NCI-H1105 treated with DMSO at 0.1 percent for 48 hours (cell line): ENCODE results near the gene C1orf94.

Experiments
- DNase-seq: peaks from one replicate; lab custom pipeline; 2025; lab: John Stamatoyannopoulos, UW

The C1orf94 gene

GRCh38 chr1:34176830-34177603, at the start of gene C1orf94:
Gene C1orf94, plus strand, starts transcription at chr1:34176907. Its CDS starts 883 bp downstream, at chr1:34177790.
- no peak for DNase-seq

GRCh38 chr1:34127006-34128000, 49.4 kb upstream of the C1orf94 start:
- no peak for DNase-seq

GRCh38 chr1:34128186-34128889, 48.4 kb upstream of the C1orf94 start:
- no peak for DNase-seq

GRCh38 chr1:34129630-34130029, 47.1 kb upstream of the C1orf94 start:
- no peak for DNase-seq

GRCh38 chr1:34130306-34130705, 46.4 kb upstream of the C1orf94 start:
- DNase-seq: no peak

GRCh38 chr1:34131396-34132160, 45.1 kb upstream of the C1orf94 start:
- DNase-seq: no peak

GRCh38 chr1:34132161-34132420, 44.6 kb upstream of the C1orf94 start:
- DNase-seq: no peak

GRCh38 chr1:34137411-34137810, 39.3 kb upstream of the C1orf94 start:
- no peak for DNase-seq

- no peak for DNase-seq
These were observed 36.6 kb upstream of the C1orf94 start for GRCh38 chr1:34140011-34140676.

- DNase-seq: no peak
These were observed 32.7 kb upstream of the C1orf94 start for GRCh38 chr1:34143975-34144374.

GRCh38 chr1:34144766-34145165, 31.9 kb upstream of the C1orf94 start:
- no peak for DNase-seq

GRCh38 chr1:34147301-34147700, 29.4 kb upstream of the C1orf94 start:
- no peak for DNase-seq

- DNase-seq: no peak
These were observed 27.2 kb upstream of the C1orf94 start for GRCh38 chr1:34149501-34149900.

GRCh38 chr1:34153246-34153645, 23.5 kb upstream of the C1orf94 start:
- no peak for DNase-seq

GRCh38 chr1:34155860-34156259, 20.8 kb upstream of the C1orf94 start:
- no peak for DNase-seq

- peak; percentile 28 for DNase-seq
These were observed 20.0 kb upstream of the C1orf94 start for GRCh38 chr1:34156739-34157138.

- peak; percentile 26 for DNase-seq
These were observed 13.6 kb upstream of the C1orf94 start for GRCh38 chr1:34162852-34163766.

GRCh38 chr1:34163792-34164731, 12.6 kb upstream of the C1orf94 start:
- peak; percentile 29 for DNase-seq
